Stimulated activated CD4-positive, alpha-beta T cell treated with anti-CD3 and anti-CD28 coated beads, TNF-alpha, amount 100 ng/mL, for 1 hour (primary cell): ENCODE results near the gene ST3GAL5.

Experiments used
- DNase-seq, 3 donors: peaks; one replicate each; pipeline ENCODE4 v3.0.0-alpha.2; 2020; ENCODE audit warnings: low read depth in 3 of 3, low spot score in 1 of 3

The ST3GAL5 gene

GRCh38 chr2:85917887-85918795 is 29.4 kb upstream of the ST3GAL5 start:
- DNase-seq: no peak

GRCh38 chr2:85915606-85916303 is 27.0 kb upstream of the ST3GAL5 start:
- DNase-seq: no peak

DNA sequence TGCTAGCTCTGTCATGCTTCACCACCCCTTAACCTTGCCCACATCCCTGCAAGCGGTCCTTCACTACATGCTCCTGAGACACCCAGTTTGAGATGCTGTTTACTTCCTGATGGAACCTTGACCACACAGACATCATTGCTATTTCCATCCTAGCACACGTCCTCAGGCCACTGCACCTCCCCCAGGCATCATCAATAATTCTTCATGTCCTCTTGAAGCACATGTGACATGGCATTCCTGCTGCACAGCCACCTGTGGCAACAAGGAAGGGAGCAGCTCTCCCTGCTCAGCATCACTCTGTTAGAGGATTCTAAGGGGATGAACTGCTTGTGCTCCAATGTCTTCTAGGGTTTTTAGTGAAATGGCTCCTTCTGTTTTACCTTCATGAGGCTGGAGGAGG is 26.1 kb upstream of the ST3GAL5 start:
- no peak for DNase-seq

- DNase-seq: no peak
Measured at GRCh38 chr2:85913884-85914881, 25.4 kb upstream of the ST3GAL5 start.

DNA sequence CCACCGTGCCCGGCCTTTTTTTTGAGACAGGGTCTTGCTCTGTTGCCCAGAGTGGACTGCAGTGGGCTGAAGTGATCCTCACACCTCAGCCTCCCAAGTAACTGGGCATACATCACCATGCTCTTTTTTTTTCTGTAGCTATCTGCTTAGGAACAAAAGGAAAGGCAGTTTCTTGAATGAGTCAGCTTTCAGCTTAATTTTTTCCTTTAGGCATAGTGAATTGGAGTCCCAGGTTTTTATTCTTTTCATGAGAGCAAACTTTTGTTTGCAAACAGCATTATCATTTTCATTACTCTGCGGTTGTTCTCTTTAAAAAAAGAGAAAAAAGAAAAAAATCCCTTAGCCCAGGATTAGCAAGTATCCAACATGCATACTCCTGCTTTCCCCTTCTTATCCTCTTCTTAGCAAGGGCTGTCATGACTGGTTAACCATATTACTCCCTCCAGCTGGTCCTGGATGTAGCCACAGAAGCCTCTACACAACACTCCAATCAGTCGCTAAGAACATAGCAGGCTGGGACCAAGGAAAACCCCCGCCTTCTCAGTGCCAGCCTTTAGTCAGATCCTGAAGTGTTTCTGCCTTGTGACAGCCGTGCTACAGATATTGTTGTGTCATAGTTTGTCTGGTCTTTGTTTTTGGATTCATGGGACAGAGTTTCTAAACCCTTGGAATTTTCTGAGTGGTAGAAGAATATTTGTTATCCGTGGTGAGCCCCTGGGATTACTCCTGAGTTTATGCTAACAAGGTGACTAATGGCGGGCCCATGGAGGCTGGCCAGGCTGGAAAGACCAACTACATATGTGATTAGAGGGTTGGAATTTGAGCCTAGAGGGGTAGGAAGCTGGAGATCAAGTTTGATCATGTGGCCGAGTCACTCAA is 23.3 kb upstream of the ST3GAL5 start:
- DNase-seq: no peak

GRCh38 chr2:85911097-85911496 is 22.3 kb upstream of the ST3GAL5 start:
- DNase-seq: no peak

DNA sequence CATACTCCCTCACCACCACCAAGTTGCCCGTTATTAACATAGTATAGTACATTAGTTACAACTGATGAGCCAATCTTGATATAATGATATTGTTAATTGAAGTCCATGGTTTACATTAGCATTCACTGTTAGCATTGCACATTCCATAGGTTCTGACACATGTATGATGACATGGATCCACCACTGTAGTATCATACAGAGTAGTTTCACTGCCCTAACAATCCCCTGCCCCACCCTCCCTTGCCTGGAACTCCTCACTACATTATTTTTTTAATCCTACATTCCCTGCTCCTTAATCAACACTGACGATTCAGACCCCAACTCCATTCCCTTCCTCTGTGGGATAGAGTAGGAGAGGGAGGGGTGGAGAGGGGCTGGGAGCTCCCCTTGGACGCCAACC is 20.2 kb upstream of the ST3GAL5 start:
- no peak for DNase-seq

DNA sequence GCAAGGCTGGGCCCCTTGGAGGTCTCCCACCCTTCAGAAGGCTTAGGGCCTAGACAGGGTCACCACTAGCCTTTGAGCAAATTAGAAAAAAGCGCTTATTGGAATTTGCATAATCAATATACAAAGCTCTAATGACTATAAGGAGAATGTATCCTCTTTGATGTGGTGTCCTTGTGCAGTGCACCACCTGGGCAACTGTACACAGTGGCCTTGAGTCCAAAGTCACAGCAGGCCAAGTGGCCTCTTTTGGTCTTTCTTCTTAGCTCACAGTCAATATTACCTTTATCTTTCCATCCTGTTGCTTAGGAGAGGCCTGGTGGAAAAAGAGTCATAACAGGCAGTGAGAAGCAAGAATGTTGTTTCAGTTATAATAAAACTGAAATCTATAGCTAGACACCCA is 19.7 kb upstream of the ST3GAL5 start:
- DNase-seq: no peak

DNA sequence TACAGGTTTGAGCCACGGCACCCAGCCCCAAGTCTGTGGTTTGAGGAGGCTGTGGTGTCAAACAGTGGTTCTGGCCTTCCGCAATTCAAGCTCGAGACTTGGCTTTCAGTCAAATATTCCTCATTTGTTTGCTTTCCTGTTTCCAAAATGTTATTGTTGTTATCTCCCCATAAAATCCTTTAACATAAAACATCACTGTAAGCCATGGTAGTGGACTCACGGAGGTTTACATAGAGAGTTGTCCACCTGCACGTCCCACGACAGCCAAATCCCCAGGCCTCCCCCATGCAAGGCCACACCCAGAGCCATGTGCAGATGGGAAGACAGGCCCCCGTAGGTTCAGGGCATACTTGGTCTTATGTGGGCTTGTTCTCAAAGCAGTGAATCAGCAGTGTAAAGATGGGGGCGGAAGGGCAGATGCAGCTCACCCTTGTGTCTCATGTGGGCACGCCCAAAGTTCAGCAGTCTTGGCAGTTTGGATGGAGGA is 18.9 kb upstream of the ST3GAL5 start:
- DNase-seq: no peak

DNA sequence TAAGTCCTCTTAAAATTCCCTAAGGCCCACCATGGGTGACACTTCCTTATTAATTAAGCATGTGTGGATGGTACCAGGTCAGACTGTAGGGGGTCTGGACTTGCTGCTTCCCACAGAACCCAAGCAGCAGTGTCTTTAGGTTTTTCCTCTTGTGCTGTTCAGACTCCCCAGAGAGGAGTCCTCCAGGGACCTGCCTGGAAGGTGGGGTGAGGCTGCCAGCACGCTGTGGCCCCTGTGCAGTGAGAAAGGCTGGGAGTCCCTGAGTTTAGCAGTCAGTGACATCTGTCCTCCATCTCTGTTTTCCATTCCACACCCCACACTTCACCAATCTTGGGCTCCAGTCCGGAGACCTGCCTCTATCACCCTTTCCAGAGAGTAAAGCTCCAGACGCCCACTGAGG is 18.0 kb upstream of the ST3GAL5 start:
- DNase-seq: no peak

DNA sequence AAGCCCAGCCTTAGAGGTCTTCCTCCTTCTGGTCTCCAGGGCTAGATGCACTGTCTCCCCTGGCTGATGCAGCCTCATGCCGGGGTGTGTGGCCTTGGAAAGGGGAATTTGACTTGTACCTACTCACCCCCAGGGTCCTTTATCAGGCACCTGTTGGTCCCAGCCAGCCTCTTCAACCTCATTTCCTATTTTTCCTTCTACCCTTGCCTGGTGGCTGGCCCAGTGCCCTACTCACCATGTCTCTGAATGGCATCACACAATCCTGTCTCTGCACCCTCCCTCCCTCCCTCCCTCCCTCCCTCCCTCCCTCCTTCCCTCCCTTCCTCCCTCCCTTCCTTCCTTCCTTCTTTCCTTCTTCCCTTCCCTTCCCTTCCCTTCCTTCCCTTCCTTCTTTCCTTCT is 17.1 kb upstream of the ST3GAL5 start:
- no peak for DNase-seq

- no peak for DNase-seq
Measured at GRCh38 chr2:85905187-85905666, 16.4 kb upstream of the ST3GAL5 start.

GRCh38 chr2:85903849-85904248 is 15.1 kb upstream of the ST3GAL5 start:
- no peak for DNase-seq

- DNase-seq: no peak
Measured at GRCh38 chr2:85902496-85902895, 13.7 kb upstream of the ST3GAL5 start.

DNA sequence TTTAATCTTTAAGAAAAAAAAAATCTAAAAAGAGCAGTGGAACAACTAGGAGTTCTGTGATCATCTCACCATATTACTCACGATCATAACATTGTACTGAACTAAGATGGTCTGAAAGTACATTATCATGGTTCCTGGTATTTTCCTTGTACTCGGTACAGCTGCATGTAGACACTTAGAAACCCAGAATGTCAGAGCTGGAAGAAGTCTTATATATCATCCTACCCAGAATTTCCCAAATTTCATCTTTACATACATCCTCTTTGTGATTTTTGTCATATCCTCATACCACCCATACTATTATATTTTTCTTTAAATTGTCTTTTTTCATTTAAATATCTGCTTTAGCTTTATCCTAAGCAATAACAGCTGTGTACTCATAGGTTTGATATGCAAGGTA is 12.4 kb upstream of the ST3GAL5 start:
- no peak for DNase-seq

DNA sequence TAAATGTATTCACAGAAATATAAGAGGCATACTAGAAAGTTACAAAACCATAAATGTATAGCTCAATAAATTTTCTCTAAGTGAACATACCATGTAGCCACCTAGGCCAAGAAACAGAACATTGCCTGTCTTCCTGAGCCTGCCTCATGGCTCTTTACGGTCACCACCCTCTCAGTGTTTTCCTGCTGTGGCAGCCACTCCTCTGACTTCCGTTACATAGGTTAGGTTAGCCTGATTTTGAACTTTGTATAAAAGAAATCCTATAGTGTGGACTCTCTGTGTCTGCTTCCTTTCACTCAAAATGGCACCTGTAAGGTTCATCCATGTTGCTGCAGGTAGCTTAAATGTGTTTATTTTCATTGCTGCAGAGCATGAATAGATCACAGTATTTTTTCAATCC is 11.6 kb upstream of the ST3GAL5 start:
- no peak for DNase-seq

DNA sequence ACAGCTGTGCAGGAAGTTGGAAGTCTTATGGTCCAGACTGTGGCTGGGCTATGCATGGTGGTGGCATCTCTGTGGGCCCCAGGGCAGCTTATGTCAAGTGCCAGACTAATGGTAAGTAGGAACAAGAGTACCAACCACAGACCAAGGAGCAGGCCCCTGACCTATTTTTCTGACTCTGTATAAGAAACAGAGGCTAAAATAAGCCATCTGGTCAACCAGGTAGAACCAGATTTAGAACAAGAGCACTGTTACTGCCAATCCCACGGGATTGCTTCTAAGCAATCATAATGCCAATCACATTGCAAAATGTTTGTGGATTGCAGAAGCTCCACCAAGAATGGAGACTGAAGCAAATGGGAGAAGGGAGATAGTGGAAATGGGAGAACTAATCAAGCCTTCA is 11.1 kb upstream of the ST3GAL5 start:
- no peak for DNase-seq

DNA sequence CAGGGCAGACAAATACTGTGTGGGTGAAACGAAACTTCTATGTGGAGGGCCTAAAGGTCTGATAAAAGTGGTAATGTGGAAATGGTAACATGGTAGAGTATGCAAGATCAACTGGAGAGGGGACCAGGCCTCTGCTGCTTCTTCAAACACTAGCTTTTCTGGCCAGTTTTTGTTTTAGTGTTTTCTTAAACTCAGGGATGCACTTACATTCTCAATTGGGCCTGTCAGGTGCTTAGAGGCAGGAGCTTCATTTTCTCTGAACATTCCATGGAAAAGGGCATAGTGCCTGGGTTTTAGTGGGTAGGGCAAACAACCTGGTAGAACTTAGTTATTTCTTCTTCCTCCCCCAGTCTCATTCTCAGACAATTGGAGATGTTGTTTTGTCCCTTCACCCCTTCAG is 10.5 kb upstream of the ST3GAL5 start:
- DNase-seq: no peak

GRCh38 chr2:85898881-85899280 is 10.1 kb upstream of the ST3GAL5 start:
- DNase-seq: no peak
